OCI-M1 (cell line): ENCODE measurements around the gene IL1RAP.

Experiments
- DNase-seq: peaks from one replicate; lab custom pipeline; 2025; lab: John Stamatoyannopoulos, UW

IL1RAP gene

GRCh38 chr3:190614226-190615059, 100.6 kb downstream of the IL1RAP start:
- DNase-seq = no peak

- no peak for DNase-seq
These were observed 101.1 kb downstream of the IL1RAP start for GRCh38 chr3:190615060-190615384.

GRCh38 chr3:190615607-190616006, 101.7 kb downstream of the IL1RAP start:
- no peak for DNase-seq

GRCh38 chr3:190616637-190617036, 102.8 kb downstream of the IL1RAP start:
- DNase-seq = peak; percentile 51

- peak; percentile 95 for DNase-seq
These were observed 103.3 kb downstream of the IL1RAP start for GRCh38 chr3:190617185-190617584.

GRCh38 chr3:190618330-190619030, 104.6 kb downstream of the IL1RAP start:
- peak; percentile 84 for DNase-seq

GRCh38 chr3:190619353-190619752, 105.5 kb downstream of the IL1RAP start:
- no peak for DNase-seq

GRCh38 chr3:190619761-190620160, 105.9 kb downstream of the IL1RAP start:
- no peak for DNase-seq

GRCh38 chr3:190620886-190621608, 107.2 kb downstream of the IL1RAP start:
- DNase-seq = peak; percentile 13

- DNase-seq = no peak
These were observed 108.0 kb downstream of the IL1RAP start for GRCh38 chr3:190621927-190622326.

- DNase-seq = no peak
These were observed 110.4 kb downstream of the IL1RAP start for GRCh38 chr3:190624282-190624681.

- DNase-seq = no peak
These were observed 113.2 kb downstream of the IL1RAP start for GRCh38 chr3:190626951-190627620.

- DNase-seq = no peak
These were observed 115.2 kb downstream of the IL1RAP start for GRCh38 chr3:190629088-190629487.

GRCh38 chr3:190631295-190631694, 117.4 kb downstream of the IL1RAP start:
- no peak for DNase-seq

- DNase-seq = no peak
These were observed 127.7 kb downstream of the IL1RAP start for GRCh38 chr3:190641564-190641963.

- DNase-seq = no peak
These were observed 128.1 kb downstream of the IL1RAP start for GRCh38 chr3:190642016-190642415.

- DNase-seq = no peak
These were observed 130.2 kb downstream of the IL1RAP start for GRCh38 chr3:190644035-190644434.

GRCh38 chr3:190644766-190645165, 130.9 kb downstream of the IL1RAP start:
- DNase-seq = no peak

GRCh38 chr3:190645932-190646460, 132.1 kb downstream of the IL1RAP start:
- no peak for DNase-seq

- no peak for DNase-seq
These were observed 133.1 kb downstream of the IL1RAP start for GRCh38 chr3:190646996-190647395.

- DNase-seq = no peak
These were observed 142.0 kb downstream of the IL1RAP start for GRCh38 chr3:190655933-190656332.

GRCh38 chr3:190658106-190658505, 144.2 kb downstream of the IL1RAP start:
- no peak for DNase-seq
